DMS153 treated with DMSO at 0.1 percent for 48 hours (cell line): ENCODE data around the gene SKIL.

Experiments
- DNase-seq: peaks from one replicate; lab custom pipeline; 2025; ENCODE audit not compliant: unreplicated experiment; lab: John Stamatoyannopoulos, UW

Gene SKIL

DNA sequence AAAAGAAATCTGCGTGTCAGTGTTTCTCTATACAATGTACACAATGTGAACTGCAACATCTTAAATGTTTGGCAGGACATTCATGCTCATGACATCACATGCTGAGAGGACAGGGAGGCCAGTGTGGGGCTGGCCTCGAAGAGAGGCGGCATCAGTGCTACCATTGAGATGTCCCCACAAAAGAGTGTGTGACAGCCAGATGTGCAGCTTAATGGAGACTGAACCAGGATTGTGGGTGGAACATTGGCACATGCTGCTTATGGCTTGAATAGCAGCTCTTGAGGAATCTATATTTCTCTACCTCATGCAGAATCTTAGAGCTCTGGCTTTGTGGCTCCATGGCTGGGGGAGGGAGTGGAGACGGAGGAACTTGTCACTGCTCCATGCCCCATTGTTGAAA, 79.7 kb downstream of the SKIL start:
- DNase-seq, result no peak

- no peak for DNase-seq
These were observed 80.3 kb downstream of the SKIL start for GRCh38 chr3:170437696-170438407.

DNA sequence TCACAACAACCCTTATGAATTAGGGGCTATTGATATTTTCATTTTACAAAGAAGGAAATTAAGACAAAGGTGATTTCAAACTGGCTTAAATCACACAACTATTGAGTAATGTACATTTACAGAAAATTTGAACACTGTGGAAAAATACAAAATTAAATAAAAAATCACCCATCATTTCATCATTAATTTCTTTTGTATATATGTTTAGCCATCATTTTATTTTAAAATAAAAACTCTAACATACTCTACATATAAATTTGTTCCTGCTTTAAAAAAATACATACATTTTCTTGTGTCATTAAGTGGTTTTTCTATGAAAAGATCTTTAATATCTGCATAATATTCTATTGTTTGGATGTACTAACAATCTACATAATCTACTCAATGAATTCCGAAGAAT, 81.3 kb downstream of the SKIL start:
- DNase-seq, result no peak

DNA sequence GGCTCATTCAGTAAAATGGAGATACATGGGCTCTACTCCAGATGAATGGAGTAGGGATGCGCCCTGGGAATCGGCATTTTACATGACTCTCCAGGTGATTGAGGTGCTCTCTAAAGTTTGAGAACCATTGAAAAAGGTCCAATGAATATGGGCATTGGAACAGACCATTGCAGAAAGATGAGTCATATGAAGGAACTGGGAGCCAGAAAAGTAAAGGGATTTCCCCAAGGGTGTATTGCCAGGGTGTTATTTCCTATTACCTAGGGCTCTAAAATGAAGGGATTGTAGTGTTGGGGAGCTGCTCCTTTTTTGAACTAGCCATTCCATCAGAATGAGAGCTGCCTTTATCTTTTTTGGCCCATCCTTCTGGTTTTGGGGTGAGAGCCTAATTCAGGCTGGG, 82.8 kb downstream of the SKIL start:
- DNase-seq, result no peak

- no peak for DNase-seq
These were observed 83.9 kb downstream of the SKIL start for GRCh38 chr3:170441412-170441811.

GRCh38 chr3:170442947-170443346, 85.4 kb downstream of the SKIL start:
- DNase-seq, result no peak

DNA sequence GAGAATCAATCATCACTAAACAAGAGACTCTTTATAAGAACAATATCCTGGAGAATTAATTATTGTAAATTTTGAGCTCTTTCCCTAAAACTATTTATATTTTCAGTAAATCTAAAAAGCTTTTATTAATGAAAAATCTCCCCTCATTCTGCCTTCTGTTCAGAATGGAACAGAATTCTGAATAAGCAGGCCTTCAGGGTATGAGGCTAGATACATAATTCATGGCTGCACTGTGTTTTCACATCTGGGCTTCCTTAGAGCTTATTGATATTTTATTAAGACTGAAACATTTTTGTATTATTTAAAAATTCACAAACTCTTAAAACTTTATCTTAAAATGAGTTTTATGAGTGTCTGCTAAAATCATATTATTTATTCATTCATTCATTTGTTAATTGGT, 85.9 kb downstream of the SKIL start:
- no peak for DNase-seq
